GM23248 (cell line): ENCODE measurements around the gene S100A9.

ENCODE experiments used
- EZH2 ChIP-seq: fragments of 200-600 bp; sonication (generic); IDR thresholded peaks from 2 replicates; pipeline ENCODE4 v1.6.1; 2018; ENCODE audit warnings: antibody characterized with exemption, mild to moderate bottlenecking; ENCODE audit not compliant: insufficient read depth, poor library complexity, severe bottlenecking
- EZH2phosphoT487 ChIP-seq: fragments of 200-600 bp; sonication (generic); IDR thresholded peaks from 2 replicates; pipeline ENCODE4 v1.6.1; 2018; ENCODE audit warnings: antibody characterized with exemption, moderate library complexity, mild to moderate bottlenecking, low read depth; ENCODE audit not compliant: insufficient read depth

- TF ChIP-seq EZH2phosphoT487 (no peak), EZH2 (no peak)
Measured at GRCh38 chr1:153395776-153396175, 38.1 kb downstream of the S100A9 start.
